ENCODE data around the gene DYNC2I2. TPM values are rescaled to one million over a fixed set of nuclear protein-coding genes. Genes with fewer than 3 reads are reported as not detected.
"Not testable (repeated sequence)": the region's sequence is repeated elsewhere in the genome, so short reads cannot be mapped to it uniquely, and the experiment has no call there.

The DYNC2I2 gene
- total RNA-seq, 4 donors from 2014 or later = 39.7 to 65.9 (median 54.4) TPM

- Histone ChIP-seq H3K9me3 (no peaks in the 10 kb centered on the region), H3K4me1 (no peaks in the 10 kb centered on the region), H3K27ac (no peak overlapping the region), H3K4me3 (no peak overlapping the region), H3K36me3 (no peaks in the 10 kb centered on the region), H3K27me3 (no peaks in the 10 kb centered on the region)
- no peak for DNase-seq
- TF ChIP-seq CTCF (IDR thresholded peaks at IDR 0.05) (no peak), POLR2A (IDR thresholded peaks at IDR 0.05) (no peak)
- WGBS, 2 donors = 92 to 93% methylated on average over 6 of the region's 6 CpGs
- intact Hi-C loops (cut with DNase I) = no loop called here
These were observed 13.1 kb upstream of the DYNC2I2 start for GRCh38 chr9:128669786-128670185.

GRCh38 chr9:128666481-128666941, 9.9 kb upstream of the DYNC2I2 start:
- WGBS, 2 donors = 83 to 88% methylated on average over 7 of the region's 8 CpGs
- H3K4me3 ChIP-seq; H3K4me1 ChIP-seq; H3K27me3 ChIP-seq; H3K9me3 ChIP-seq; DNase-seq; H3K27ac ChIP-seq; H3K36me3 ChIP-seq; intact Hi-C loops (cut with DNase I): not testable (repeated sequence)

GRCh38 chr9:128657796-128658195, 1.1 kb upstream of the DYNC2I2 start:
- H3K4me3 ChIP-seq = no peak overlapping the region
- intact Hi-C loops (cut with DNase I) = no loop called here
- no peaks in the 10 kb centered on the region for H3K36me3 ChIP-seq
- DNase-seq = no peak
- no peaks in the 10 kb centered on the region for H3K27me3 ChIP-seq
- TF ChIP-seq CTCF (IDR thresholded peaks at IDR 0.05) (no peak), POLR2A (IDR thresholded peaks at IDR 0.05) (no peak)
- H3K4me1 ChIP-seq = peaks cover 0 to 16% (median 3%) of the 10 kb centered on the region in 3 donors
- WGBS, 2 donors = 94 to 98% methylated on average over 3 of the region's 3 CpGs
- no peak overlapping the region for H3K27ac ChIP-seq
- H3K9me3 ChIP-seq = no peaks in the 10 kb centered on the region

- H3K36me3 ChIP-seq = no peaks in the 10 kb centered on the region
- H3K4me3 ChIP-seq = peak overlapping the region in 3 of 4 donors; percentile 65 to 95 (median 78)
- WGBS, 2 donors = 93 to 97% methylated on average over 13 of the region's 13 CpGs
These were observed 677 bp upstream of the DYNC2I2 start for GRCh38 chr9:128657344-128657704.

GRCh38 chr9:128654481-128654880, 2.2 kb downstream of the DYNC2I2 start:
- Histone ChIP-seq H3K36me3 (no peaks in the 10 kb centered on the region), H3K4me3 (no peak overlapping the region), H3K27ac (no peak overlapping the region), H3K9me3 (no peaks in the 10 kb centered on the region), H3K27me3 (no peaks in the 10 kb centered on the region), H3K4me1 (peaks cover 0 to 16% (median 3%) of the 10 kb centered on the region in 3 donors)
- no peak for DNase-seq
- TF ChIP-seq POLR2A (IDR thresholded peaks at IDR 0.05) = no peak
- TF ChIP-seq CTCF (IDR thresholded peaks at IDR 0.05) = no peak
- intact Hi-C loops (cut with DNase I) = no loop called here
- 100% methylated on average over 1 of the region's 1 CpG for WGBS, 2 donors

More at GRCh38 chr9:128657344-128657704, 677 bp upstream of the DYNC2I2 start:
- DNase-seq = no peak
- TF ChIP-seq POLR2A (IDR thresholded peaks at IDR 0.05) (no peak), CTCF (IDR thresholded peaks at IDR 0.05) (no peak)
- intact Hi-C loops (cut with DNase I) = no loop called here
- H3K27ac ChIP-seq = peak overlapping the region; percentile 96 to 99 (median 98)
- H3K27me3 ChIP-seq = no peaks in the 10 kb centered on the region
- no peaks in the 10 kb centered on the region for H3K9me3 ChIP-seq
- H3K4me1 ChIP-seq = peaks cover 0 to 16% (median 3%) of the 10 kb centered on the region in 3 donors

GRCh38 chr9:128653908-128654307, 2.7 kb downstream of the DYNC2I2 start:
- intact Hi-C loops (cut with DNase I) = no loop called here
- WGBS, 2 donors = 90 to 91% methylated on average over 5 to 8 of the region's 8 CpGs
- peaks cover 0 to 16% (median 3%) of the 10 kb centered on the region in 3 donors for H3K4me1 ChIP-seq
- H3K9me3 ChIP-seq = no peaks in the 10 kb centered on the region
- no peaks in the 10 kb centered on the region for H3K27me3 ChIP-seq
- no peaks in the 10 kb centered on the region for H3K36me3 ChIP-seq
- no peak for TF ChIP-seq POLR2A (IDR thresholded peaks at IDR 0.05)
- TF ChIP-seq CTCF (IDR thresholded peaks at IDR 0.05) = no peak
- H3K27ac ChIP-seq = no peak overlapping the region
- H3K4me3 ChIP-seq = no peak overlapping the region
- DNase-seq = no peak

Data from esophagus squamous epithelium (tissue), 5 donors.